ENCODE measurements around the gene ERBIN.

DNA sequence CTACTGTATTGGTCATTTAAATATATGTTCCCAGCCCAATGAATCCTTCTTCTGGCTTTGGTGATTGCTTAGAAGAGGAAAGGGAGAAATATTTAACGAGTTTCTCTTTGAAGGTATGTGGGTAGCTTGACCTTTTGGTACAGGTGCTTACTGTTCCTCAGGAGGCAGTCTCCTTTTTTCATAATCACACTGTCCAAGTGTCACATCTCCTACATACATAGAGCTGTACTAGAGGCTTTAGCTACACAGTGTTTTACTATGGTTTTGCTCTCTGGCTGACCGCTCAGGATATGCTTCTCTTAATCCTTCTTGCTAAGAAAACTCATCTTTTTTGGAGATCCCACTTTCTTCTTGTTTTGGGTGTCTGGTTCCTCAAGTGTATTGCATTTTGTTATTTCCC is 6.9 kb downstream of the ERBIN start:
- TF ChIP-seq, protein P1, sequence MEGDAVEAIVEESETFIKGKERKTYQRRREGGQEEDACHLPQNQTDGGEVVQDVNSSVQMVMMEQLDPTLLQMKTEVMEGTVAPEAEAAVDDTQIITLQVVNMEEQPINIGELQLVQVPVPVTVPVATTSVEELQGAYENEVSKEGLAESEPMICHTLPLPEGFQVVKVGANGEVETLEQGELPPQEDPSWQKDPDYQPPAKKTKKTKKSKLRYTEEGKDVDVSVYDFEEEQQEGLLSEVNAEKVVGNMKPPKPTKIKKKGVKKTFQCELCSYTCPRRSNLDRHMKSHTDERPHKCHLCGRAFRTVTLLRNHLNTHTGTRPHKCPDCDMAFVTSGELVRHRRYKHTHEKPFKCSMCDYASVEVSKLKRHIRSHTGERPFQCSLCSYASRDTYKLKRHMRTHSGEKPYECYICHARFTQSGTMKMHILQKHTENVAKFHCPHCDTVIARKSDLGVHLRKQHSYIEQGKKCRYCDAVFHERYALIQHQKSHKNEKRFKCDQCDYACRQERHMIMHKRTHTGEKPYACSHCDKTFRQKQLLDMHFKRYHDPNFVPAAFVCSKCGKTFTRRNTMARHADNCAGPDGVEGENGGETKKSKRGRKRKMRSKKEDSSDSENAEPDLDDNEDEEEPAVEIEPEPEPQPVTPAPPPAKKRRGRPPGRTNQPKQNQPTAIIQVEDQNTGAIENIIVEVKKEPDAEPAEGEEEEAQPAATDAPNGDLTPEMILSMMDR (conservative IDR thresholded peaks at IDR 0.05; ENCODE audit: low read depth, low read length): no peak
- no peak for TF ChIP-seq EZH2 (IDR thresholded peaks at IDR 0.05; ENCODE audit: low read length, unreplicated experiment)

Measured in PC-3 (cell line).